ENCODE measurements around the gene RAP1GAP. TPM values are rescaled to one million over a fixed set of nuclear protein-coding genes. Genes with fewer than 3 reads are reported as not detected.
A peak's percentile ranks its signal among the peaks of the same experiment; 100 is the strongest.
"Not testable (repeated sequence)": the region's sequence is repeated elsewhere in the genome, so short reads cannot be mapped to it uniquely, and the experiment has no call there.

The RAP1GAP gene
- total and polyA plus RNA-seq, 8 donors, result 21.1 to 117 (median 59.2) TPM

DNA sequence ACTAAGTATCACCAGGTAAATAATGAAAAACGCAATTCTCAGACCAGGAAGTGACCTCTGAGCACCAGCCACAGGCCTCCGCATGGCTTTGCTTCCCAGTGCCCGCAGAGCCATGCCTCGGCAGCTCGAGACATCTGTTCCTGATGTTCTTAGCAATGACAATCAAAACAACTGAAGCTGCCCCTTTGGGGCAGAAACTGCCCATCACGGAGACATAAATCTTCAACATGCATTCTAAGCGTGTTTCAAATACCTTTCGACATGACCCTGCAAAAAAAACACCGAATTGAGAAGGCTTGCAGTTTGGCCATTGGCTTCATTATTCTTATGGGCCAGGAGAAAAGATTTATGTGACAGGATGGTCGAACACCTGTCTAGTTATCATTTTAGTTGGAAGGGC lies 5.8 kb upstream of the RAP1GAP start:
- no peak for TF ChIP-seq POLR2AphosphoS5 (IDR thresholded peaks at IDR 0.05)
- TF ChIP-seq POLR2A (IDR thresholded peaks at IDR 0.05), result no peak
- TF ChIP-seq, protein P1, sequence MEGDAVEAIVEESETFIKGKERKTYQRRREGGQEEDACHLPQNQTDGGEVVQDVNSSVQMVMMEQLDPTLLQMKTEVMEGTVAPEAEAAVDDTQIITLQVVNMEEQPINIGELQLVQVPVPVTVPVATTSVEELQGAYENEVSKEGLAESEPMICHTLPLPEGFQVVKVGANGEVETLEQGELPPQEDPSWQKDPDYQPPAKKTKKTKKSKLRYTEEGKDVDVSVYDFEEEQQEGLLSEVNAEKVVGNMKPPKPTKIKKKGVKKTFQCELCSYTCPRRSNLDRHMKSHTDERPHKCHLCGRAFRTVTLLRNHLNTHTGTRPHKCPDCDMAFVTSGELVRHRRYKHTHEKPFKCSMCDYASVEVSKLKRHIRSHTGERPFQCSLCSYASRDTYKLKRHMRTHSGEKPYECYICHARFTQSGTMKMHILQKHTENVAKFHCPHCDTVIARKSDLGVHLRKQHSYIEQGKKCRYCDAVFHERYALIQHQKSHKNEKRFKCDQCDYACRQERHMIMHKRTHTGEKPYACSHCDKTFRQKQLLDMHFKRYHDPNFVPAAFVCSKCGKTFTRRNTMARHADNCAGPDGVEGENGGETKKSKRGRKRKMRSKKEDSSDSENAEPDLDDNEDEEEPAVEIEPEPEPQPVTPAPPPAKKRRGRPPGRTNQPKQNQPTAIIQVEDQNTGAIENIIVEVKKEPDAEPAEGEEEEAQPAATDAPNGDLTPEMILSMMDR (IDR thresholded peaks at IDR 0.05), result no peak
- peaks cover 0 to 11% (median 2%) of the 10 kb centered on the region in 3 donors for H3K27me3 ChIP-seq
- H3K4me3 ChIP-seq, result no peak overlapping the region
- peaks cover 15 to 34% (median 33%) of the 10 kb centered on the region in 4 donors for H3K36me3 ChIP-seq
- intact Hi-C loops (cut with DNase I; ENCODE audit: low total_unique reads), result no loop called here
- 77 to 86% (median 79%) methylated on average over 10 of the region's 10 CpGs for WGBS, 5 donors
- no peak overlapping the region for H3K27ac ChIP-seq
- no peaks in the 10 kb centered on the region for H3K9me3 ChIP-seq
- DNase-seq, result no peak
- peaks cover 17 to 36% (median 28%) of the 10 kb centered on the region in 4 donors for H3K4me1 ChIP-seq

DNA sequence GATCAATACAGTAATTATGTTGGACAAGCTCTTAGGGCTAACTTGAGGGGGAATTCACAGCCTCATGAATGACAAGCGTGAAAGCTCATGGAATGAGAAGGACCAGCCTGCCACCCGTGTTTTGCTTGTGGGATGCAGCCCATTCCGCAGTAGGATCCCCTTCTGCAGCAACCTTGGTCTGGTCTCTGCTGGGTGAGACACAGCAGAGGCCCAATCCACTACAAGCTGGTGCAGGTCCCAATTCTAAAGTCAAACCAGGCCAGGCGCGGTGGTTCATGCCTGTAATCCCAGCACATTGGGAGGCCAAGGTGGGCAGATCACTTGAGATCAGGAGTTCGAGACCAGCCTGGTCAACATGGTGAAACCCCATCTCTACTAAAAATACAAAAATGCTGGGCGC lies 4.7 kb upstream of the RAP1GAP start:
- DNase-seq; H3K4me3 ChIP-seq; H3K9me3 ChIP-seq; intact Hi-C loops (cut with DNase I; ENCODE audit: low total_unique reads): not testable (repeated sequence)
- peaks cover 5 to 23% (median 22%) of the 10 kb centered on the region in 4 donors for H3K36me3 ChIP-seq
- H3K27ac ChIP-seq, result peak overlapping the region in 4 of 5 donors; percentile 25 to 60 (median 48)
- WGBS, 5 donors, result 81 to 90% (median 88%) methylated on average over 5 to 7 of the region's 7 CpGs
- H3K4me1 ChIP-seq, result peaks cover 26 to 47% (median 39%) of the 10 kb centered on the region in 4 donors
- H3K27me3 ChIP-seq, result peaks cover 0 to 22% (median 13%) of the 10 kb centered on the region in 3 donors

DNA sequence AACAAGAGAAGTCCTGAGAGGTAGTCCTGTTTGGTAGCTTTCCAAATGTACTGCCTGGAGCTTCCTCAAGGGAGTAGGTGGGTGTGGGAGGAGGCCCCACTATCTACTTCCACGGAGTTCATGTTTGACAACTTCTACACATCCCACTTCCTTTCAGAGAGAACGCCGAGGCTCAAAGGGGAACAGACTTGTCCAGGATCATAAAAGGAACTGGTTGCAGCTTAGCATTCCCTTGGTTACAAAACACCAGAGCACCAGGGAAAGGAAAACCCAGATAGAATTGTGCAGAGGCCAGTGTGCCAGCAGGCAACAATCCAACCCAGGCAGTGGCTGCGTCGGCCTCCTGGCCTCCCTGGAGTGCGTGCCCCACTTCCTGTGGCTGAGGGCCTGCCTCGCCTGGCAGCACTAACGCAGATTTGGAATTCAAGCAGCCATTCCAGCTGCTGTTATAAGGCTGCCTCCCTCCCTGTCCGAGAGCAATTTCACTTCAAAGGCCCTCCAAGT lies 4.2 kb upstream of the RAP1GAP start:
- peaks cover 31 to 53% (median 45%) of the 10 kb centered on the region in 4 donors for H3K4me1 ChIP-seq
- intact Hi-C loops (cut with DNase I; ENCODE audit: low total_unique reads), result no loop called here
- H3K4me3 ChIP-seq, result no peak overlapping the region
- peaks cover 0 to 28% (median 18%) of the 10 kb centered on the region in 3 donors for H3K27me3 ChIP-seq
- 1 to 30% (median 9%) methylated on average over 5 to 9 of the region's 9 CpGs for WGBS, 5 donors
- peaks cover 0 to 17% (median 16%) of the 10 kb centered on the region in 4 donors for H3K36me3 ChIP-seq
- peak overlapping the region; percentile 23 to 60 (median 39) for H3K27ac ChIP-seq
- TF ChIP-seq, protein P1 (IDR thresholded peaks at IDR 0.05), result no peak
- TF ChIP-seq EP300 (IDR thresholded peaks at IDR 0.05) (no peak), POLR2AphosphoS5 (IDR thresholded peaks at IDR 0.05) (peak in 2 of 3 donors; percentile 44 to 65), POLR2A (IDR thresholded peaks at IDR 0.05) (no peak)
- no peaks in the 10 kb centered on the region for H3K9me3 ChIP-seq
- peak in 1 of 2 donors; percentile 82 for DNase-seq

DNA sequence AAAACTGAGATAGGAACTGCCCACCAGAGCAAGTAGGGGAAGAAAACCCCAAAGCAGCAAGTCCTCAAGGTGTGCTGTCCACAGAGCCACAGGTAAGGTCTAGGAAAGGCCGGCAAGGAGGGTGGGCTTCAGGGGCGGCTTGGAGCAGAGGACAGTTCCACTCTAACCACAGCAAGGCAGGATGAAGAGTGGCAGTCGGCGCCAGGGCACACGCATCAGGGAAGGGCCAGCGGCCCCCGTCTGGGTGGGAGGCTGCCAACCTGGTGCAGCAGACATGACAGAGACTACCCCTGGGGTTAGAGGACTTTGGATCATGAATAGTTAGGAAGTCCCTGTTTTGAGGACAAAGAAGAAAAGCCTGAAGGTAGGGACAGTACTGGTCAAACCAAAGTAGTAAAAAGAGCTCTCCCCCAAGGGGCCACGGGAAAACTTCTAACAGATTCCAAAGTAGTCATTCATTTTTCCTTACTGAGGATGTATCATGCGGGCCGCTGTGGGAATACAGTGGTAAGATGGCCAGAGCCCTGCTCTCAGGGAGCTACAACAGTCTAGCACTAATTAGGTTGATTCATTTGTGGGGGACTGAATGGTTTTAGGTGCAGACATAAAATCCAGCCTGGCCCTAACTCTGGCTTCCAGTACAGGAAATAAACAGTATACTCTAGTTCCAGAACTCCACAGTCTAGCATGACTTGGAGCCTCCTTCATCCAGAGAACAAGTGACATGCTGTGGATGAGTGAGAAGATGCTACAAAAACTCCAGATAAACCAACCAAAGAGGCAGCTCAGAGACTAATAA lies 3.5 kb upstream of the RAP1GAP start:
- H3K36me3 ChIP-seq, result peaks cover 0 to 11% (median 10%) of the 10 kb centered on the region in 4 donors
- no peaks in the 10 kb centered on the region for H3K9me3 ChIP-seq
- peaks cover 33 to 59% (median 49%) of the 10 kb centered on the region in 4 donors for H3K4me1 ChIP-seq
- DNase-seq, result no peak
- 73 to 83% (median 81%) methylated on average over 10 of the region's 10 CpGs for WGBS, 5 donors
- intact Hi-C loops (cut with DNase I; ENCODE audit: low total_unique reads), result no loop called here
- no peak for TF ChIP-seq POLR2A (IDR thresholded peaks at IDR 0.05)
- TF ChIP-seq EP300 (IDR thresholded peaks at IDR 0.05), result no peak
- no peak overlapping the region for H3K4me3 ChIP-seq
- peaks cover 0 to 34% (median 24%) of the 10 kb centered on the region in 3 donors for H3K27me3 ChIP-seq
- H3K27ac ChIP-seq, result peak overlapping the region in 4 of 5 donors; percentile 25 to 60 (median 48)

DNA sequence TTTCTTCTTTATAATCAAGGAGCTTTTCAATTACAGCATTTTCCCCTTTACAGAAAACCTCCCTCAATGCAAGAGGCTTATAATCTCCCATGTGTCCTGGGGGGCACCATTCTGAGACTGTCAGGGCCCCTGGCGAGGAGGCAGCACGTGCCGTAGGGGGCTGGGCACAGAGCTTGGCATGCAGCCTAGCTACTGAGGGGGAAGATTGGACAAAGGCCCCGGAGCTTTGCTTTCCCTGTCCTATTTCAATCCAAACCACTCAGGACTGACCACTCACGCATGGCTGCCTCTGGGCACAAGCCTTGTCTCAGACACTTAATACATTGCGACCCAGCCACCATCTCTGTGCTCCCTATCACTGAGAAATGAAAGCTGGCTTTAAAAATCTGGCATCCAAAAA lies 2.8 kb upstream of the RAP1GAP start:
- Histone ChIP-seq H3K36me3 (peaks cover 0 to 3% (median 2%) of the 10 kb centered on the region in 4 donors), H3K4me1 (peaks cover 33 to 59% (median 56%) of the 10 kb centered on the region in 4 donors), H3K4me3 (no peak overlapping the region), H3K9me3 (no peaks in the 10 kb centered on the region), H3K27me3 (peaks cover 0 to 42% (median 32%) of the 10 kb centered on the region in 3 donors), H3K27ac (no peak overlapping the region)
- TF ChIP-seq POLR2A (IDR thresholded peaks at IDR 0.05), result no peak
- no peak for TF ChIP-seq POLR2AphosphoS5 (IDR thresholded peaks at IDR 0.05)
- no peak for TF ChIP-seq EP300 (IDR thresholded peaks at IDR 0.05)
- TF ChIP-seq, protein P1 (IDR thresholded peaks at IDR 0.05), result no peak
- 27 to 59% (median 37%) methylated on average over 5 to 6 of the region's 6 CpGs for WGBS, 5 donors
- DNase-seq, result no peak
- intact Hi-C loops (cut with DNase I; ENCODE audit: low total_unique reads), result no loop called here

Measured in stomach (tissue), 9 donors.